Suppressor macrophage treated with lipopolysaccharide for 4 hours (primary cell): ENCODE results near the gene RABGAP1.
"Not testable (repeated sequence)": the region's sequence is repeated elsewhere in the genome, so short reads cannot be mapped to it uniquely, and the experiment has no call there.

Experiments
- DNase-seq: peaks from one replicate; pipeline ENCODE4 v3.0.0-alpha.2; 2020

Gene RABGAP1

GRCh38 chr9:122940749-122941581 lies at the start of gene RABGAP1:
Gene RABGAP1 (plus strand): TSS chr9:122941020. CDS start chr9:122957060, 16,040 bp downstream.
- DNase-seq = peak; percentile 99

GRCh38 chr9:122897969-122898368 lies 42.9 kb upstream of the RABGAP1 start:
- peak; percentile 28 for DNase-seq

- peak; percentile 74 for DNase-seq
These were observed 40.0 kb upstream of the RABGAP1 start for GRCh38 chr9:122900791-122901190.

- DNase-seq = peak; percentile 43
These were observed 36.4 kb upstream of the RABGAP1 start for GRCh38 chr9:122904466-122904822.

- DNase-seq = peak; percentile 99
These were observed 35.8 kb upstream of the RABGAP1 start, which contains the start of gene RC3H2 for GRCh38 chr9:122904823-122905710. Gene RC3H2 (minus strand): TSS chr9:122905359. CDS start chr9:122897509, 7,850 bp downstream.

- DNase-seq = not testable (repeated sequence)
These were observed 34.7 kb upstream of the RABGAP1 start for GRCh38 chr9:122906122-122906521.

- DNase-seq = peak; percentile 56
These were observed 28.2 kb upstream of the RABGAP1 start for GRCh38 chr9:122912671-122912963.

- peak; percentile 87 for DNase-seq
These were observed 27.7 kb upstream of the RABGAP1 start, which contains the start of gene ZBTB6 for GRCh38 chr9:122912964-122913673. Gene ZBTB6 (minus strand): TSS chr9:122913323. CDS start chr9:122912072, 1,251 bp downstream.

GRCh38 chr9:122918310-122918709 lies 22.5 kb upstream of the RABGAP1 start:
- no peak for DNase-seq

- DNase-seq = no peak
These were observed 18.1 kb upstream of the RABGAP1 start for GRCh38 chr9:122922713-122923112.

- no peak for DNase-seq
These were observed 16.9 kb upstream of the RABGAP1 start for GRCh38 chr9:122923947-122924346.

GRCh38 chr9:122929796-122930354 lies 10.9 kb upstream of the RABGAP1 start:
- peak; percentile 51 for DNase-seq

- DNase-seq = peak; percentile 17
These were observed 10.1 kb upstream of the RABGAP1 start for GRCh38 chr9:122930541-122931225.

- peak; percentile 96 for DNase-seq
These were observed 9.3 kb upstream of the RABGAP1 start, which contains the start of gene ZBTB26 for GRCh38 chr9:122931226-122932121. Gene ZBTB26 (minus strand): TSS chr9:122931512. CDS start chr9:122919934, 11,578 bp downstream.

GRCh38 chr9:122936464-122936863 lies 4.4 kb upstream of the RABGAP1 start:
- no peak for DNase-seq

- DNase-seq = no peak
These were observed 3.9 kb upstream of the RABGAP1 start for GRCh38 chr9:122936883-122937282.

GRCh38 chr9:122939601-122940000 lies 1.2 kb upstream of the RABGAP1 start:
- DNase-seq = peak; percentile 61

GRCh38 chr9:122940454-122940748 lies 419 bp upstream of the RABGAP1 start:
- DNase-seq = no peak

- DNase-seq = no peak
These were observed 888 bp downstream of the RABGAP1 start for GRCh38 chr9:122941582-122942234.
